ENCODE data around the gene TAF11.

DNA sequence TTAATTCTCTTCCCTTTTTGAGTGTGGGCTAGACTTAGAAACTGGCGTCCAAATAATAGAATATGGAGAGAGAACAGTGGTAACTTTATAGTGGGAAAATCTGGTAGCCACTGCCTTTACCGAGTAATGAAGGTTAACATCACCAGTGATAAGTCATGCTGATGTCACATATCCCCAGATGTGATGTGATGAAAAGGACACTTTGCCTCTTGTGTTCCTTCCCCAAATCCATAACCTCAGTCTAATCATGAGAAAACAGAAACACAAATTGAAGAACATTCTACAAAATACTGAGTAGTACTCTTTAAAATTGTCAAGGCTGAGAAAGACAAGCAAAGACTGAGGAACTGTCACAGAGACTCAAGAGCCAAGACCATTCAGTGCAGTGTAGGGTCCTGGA is 19.0 kb upstream of the TAF11 start:
- TF ChIP-seq, protein P1, sequence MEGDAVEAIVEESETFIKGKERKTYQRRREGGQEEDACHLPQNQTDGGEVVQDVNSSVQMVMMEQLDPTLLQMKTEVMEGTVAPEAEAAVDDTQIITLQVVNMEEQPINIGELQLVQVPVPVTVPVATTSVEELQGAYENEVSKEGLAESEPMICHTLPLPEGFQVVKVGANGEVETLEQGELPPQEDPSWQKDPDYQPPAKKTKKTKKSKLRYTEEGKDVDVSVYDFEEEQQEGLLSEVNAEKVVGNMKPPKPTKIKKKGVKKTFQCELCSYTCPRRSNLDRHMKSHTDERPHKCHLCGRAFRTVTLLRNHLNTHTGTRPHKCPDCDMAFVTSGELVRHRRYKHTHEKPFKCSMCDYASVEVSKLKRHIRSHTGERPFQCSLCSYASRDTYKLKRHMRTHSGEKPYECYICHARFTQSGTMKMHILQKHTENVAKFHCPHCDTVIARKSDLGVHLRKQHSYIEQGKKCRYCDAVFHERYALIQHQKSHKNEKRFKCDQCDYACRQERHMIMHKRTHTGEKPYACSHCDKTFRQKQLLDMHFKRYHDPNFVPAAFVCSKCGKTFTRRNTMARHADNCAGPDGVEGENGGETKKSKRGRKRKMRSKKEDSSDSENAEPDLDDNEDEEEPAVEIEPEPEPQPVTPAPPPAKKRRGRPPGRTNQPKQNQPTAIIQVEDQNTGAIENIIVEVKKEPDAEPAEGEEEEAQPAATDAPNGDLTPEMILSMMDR (conservative IDR thresholded peaks at IDR 0.05; ENCODE audit: low read length): no peak
- TF ChIP-seq EZH2phosphoT487 (IDR thresholded peaks at IDR 0.05; ENCODE audit: borderline replicate concordance): no peak
